Measurements from ENCODE around the gene SAP30BP. TPM values are rescaled to one million over a fixed set of nuclear protein-coding genes. Genes with fewer than 3 reads are reported as not detected.

The SAP30BP gene
- total and polyA plus RNA-seq, 2 donors (not counting 1 experiment from before 2014, with no cell fraction given) = 143 to 148 TPM

DNA sequence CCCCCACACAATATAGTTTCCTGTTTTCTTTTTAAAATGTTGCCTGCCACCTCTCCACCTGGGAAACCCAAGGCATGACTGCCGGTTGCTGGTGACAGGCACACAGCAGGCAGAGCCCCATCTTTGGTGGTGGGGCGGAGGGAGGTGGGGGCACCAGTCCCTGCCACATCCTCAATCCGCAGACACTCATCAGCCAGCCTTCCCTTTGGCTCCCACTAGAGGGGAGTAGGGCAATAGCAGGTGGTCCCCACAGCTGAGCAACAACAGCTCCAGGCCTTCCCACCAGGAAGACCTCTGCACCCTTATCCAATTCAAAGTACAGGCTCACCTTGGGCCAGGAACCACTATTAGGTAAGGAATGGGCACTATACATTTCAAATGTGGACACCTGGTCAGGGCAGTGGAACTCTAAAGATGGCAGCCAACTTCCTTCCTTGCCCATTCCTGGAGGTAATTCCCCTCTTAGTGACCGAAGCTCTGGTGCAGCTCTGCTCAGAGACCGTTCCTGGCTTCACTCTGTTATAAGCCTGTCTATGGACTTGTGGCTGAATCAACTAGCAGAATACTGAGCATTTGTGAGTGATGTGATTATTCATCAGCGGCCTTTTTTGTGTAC, 14.1 kb upstream of the SAP30BP start:
- ATAC-seq (ENCODE audit: low read depth) = peak; percentile 81
- intact Hi-C loops (cut with micrococcal nuclease) = loop anchor here (2.0 kb wide), 1 partner anchor 20 kb away; the partner anchor contains the start of gene SMIM5
- no peak overlapping the region for H3K4me3 Mint-ChIP-seq
- no peaks in the 10 kb centered on the region for H3K9me3 Mint-ChIP-seq (ENCODE audit: insufficient read depth)
- ChIA-PET CTCF (interaction anchor here (1.7 to 6.5 kb wide), 5 partner anchors 9 to 100 kb away, joined by 5 to 62 read pairs (median 7); partner anchors contain the start of gene SMIM5), POLR2A (interaction anchor here (0.6 kb wide), 1 partner anchor 93 kb away, joined by 13 read pairs; no protein-coding TSS in a partner anchor)
- peaks cover 7% of the 10 kb centered on the region for H3K4me1 Mint-ChIP-seq
- no peaks in the 10 kb centered on the region for H3K27me3 Mint-ChIP-seq
- 53% methylated on average over 3 of the region's 6 CpGs for WGBS (ENCODE audit: insufficient coverage)
- DNase-seq = peak; percentile 59
- Histone ChIP-seq H2AFZ (ENCODE audit: insufficient read depth, low read depth, low read length, poor library complexity, severe bottlenecking) (no peak overlapping the region), H4K20me1 (ENCODE audit: control insufficient read depth, insufficient read depth, low read length, poor library complexity, severe bottlenecking) (no peaks in the 10 kb centered on the region), H3K27ac (ENCODE audit: low read length in 2 of 2) (no peak overlapping the region), H3K27me3 (replicated peaks in 1 of 4; ENCODE audit: control extremely low read depth in 1 of 4, control insufficient read depth in 3 of 4, insufficient read depth in 4 of 4, low read length in 3 of 4) (no peaks in the 10 kb centered on the region), H3K36me3 (replicated peaks in 1 of 2; ENCODE audit: control extremely low read depth in 1 of 2, control insufficient read depth in 1 of 2, extremely low read depth in 1 of 2, insufficient read depth in 2 of 2, low read length in 1 of 2) (peaks cover 0 to 49% of the 10 kb centered on the region in 2 experiments), H3K4me3 (ENCODE audit: control extremely low read depth in 1 of 5, extremely low read depth in 1 of 5, insufficient read depth in 1 of 5, low read depth in 2 of 5, low read length in 4 of 5) (no peak overlapping the region), H3K4me2 (replicated peaks; ENCODE audit: low read depth, low read length, poor library complexity, severe bottlenecking) (no peak overlapping the region), H3K4me1 (ENCODE audit: control insufficient read depth in 2 of 2, insufficient read depth in 2 of 2, low read length in 2 of 2) (peaks cover 6 to 8% of the 10 kb centered on the region in 2 donors), H3K9ac (ENCODE audit: low read length) (no peak overlapping the region), H3K79me2 (ENCODE audit: control insufficient read depth, insufficient read depth, low read length) (no peaks in the 10 kb centered on the region), H3K9me3 (ENCODE audit: control extremely low read depth in 1 of 3, control insufficient read depth in 2 of 3, insufficient read depth in 1 of 3, low read length in 2 of 3) (no peaks in the 10 kb centered on the region)
- H3K27ac Mint-ChIP-seq = peak overlapping the region; percentile 20
- TF ChIP-seq, protein P1, sequence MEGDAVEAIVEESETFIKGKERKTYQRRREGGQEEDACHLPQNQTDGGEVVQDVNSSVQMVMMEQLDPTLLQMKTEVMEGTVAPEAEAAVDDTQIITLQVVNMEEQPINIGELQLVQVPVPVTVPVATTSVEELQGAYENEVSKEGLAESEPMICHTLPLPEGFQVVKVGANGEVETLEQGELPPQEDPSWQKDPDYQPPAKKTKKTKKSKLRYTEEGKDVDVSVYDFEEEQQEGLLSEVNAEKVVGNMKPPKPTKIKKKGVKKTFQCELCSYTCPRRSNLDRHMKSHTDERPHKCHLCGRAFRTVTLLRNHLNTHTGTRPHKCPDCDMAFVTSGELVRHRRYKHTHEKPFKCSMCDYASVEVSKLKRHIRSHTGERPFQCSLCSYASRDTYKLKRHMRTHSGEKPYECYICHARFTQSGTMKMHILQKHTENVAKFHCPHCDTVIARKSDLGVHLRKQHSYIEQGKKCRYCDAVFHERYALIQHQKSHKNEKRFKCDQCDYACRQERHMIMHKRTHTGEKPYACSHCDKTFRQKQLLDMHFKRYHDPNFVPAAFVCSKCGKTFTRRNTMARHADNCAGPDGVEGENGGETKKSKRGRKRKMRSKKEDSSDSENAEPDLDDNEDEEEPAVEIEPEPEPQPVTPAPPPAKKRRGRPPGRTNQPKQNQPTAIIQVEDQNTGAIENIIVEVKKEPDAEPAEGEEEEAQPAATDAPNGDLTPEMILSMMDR (IDR thresholded peaks at IDR 0.05) = peak; percentile 73
- no peak for TF ChIP-seq EZH2 (IDR thresholded peaks at IDR 0.05; ENCODE audit: borderline replicate concordance, insufficient read depth, low read depth, low read length, poor library complexity, severe bottlenecking)

DNA sequence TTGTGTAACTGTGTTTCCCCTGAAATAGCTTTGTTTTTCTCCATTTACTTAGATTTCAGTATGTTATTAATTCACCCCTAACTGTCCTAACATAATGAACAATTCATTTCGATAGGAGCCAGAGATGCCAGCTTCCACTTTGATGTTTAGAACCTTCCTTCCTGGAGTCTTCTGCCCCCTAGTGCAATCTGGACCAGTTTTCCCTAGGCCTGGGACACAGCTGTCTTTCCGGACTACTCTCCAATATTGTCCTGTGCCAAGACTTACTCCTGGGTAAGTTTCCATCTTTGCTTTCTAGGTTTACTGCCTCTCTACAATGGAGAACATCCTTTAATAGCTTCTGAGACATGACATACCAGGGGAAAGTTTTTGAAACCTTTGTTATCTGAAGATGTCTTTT, 13.0 kb upstream of the SAP30BP start:
- no peak overlapping the region for H3K9ac ChIP-seq (ENCODE audit: low read length)
- H3K4me1 ChIP-seq (ENCODE audit: control insufficient read depth in 2 of 2, insufficient read depth in 2 of 2, low read length in 2 of 2) = peaks cover 6 to 8% of the 10 kb centered on the region in 2 donors
- H3K36me3 ChIP-seq (replicated peaks in 1 of 2; ENCODE audit: control extremely low read depth in 1 of 2, control insufficient read depth in 1 of 2, extremely low read depth in 1 of 2, insufficient read depth in 2 of 2, low read length in 1 of 2) = peaks cover 0 to 42% of the 10 kb centered on the region in 2 experiments
- no peaks in the 10 kb centered on the region for H3K9me3 Mint-ChIP-seq (ENCODE audit: insufficient read depth)
- no peaks in the 10 kb centered on the region for H3K79me2 ChIP-seq (ENCODE audit: control insufficient read depth, insufficient read depth, low read length)
- ATAC-seq (ENCODE audit: low read depth) = no peak
- TF ChIP-seq, protein P1 (IDR thresholded peaks at IDR 0.05) = no peak
- no peaks in the 10 kb centered on the region for H4K20me1 ChIP-seq (ENCODE audit: control insufficient read depth, insufficient read depth, low read length, poor library complexity, severe bottlenecking)
- peaks cover 7% of the 10 kb centered on the region for H3K4me1 Mint-ChIP-seq
- H3K4me3 Mint-ChIP-seq = no peak overlapping the region
- H3K9me3 ChIP-seq (ENCODE audit: control extremely low read depth in 1 of 3, control insufficient read depth in 2 of 3, insufficient read depth in 1 of 3, low read length in 2 of 3) = no peaks in the 10 kb centered on the region
- no peak for DNase-seq
- no peak overlapping the region for H3K4me2 ChIP-seq (replicated peaks; ENCODE audit: low read depth, low read length, poor library complexity, severe bottlenecking)
- no peak overlapping the region for H3K27ac ChIP-seq (ENCODE audit: low read length in 2 of 2)
- H3K27me3 Mint-ChIP-seq = no peaks in the 10 kb centered on the region
- H3K27ac Mint-ChIP-seq = no peak overlapping the region
- 86% methylated on average over 2 of the region's 2 CpGs for WGBS (ENCODE audit: insufficient coverage)
- H3K27me3 ChIP-seq (replicated peaks in 1 of 4; ENCODE audit: control extremely low read depth in 1 of 4, control insufficient read depth in 3 of 4, insufficient read depth in 4 of 4, low read length in 3 of 4) = no peaks in the 10 kb centered on the region
- no peak overlapping the region for H3K4me3 ChIP-seq (ENCODE audit: control extremely low read depth in 1 of 5, extremely low read depth in 1 of 5, insufficient read depth in 1 of 5, low read depth in 2 of 5, low read length in 4 of 5)
- no peak overlapping the region for H2AFZ ChIP-seq (ENCODE audit: insufficient read depth, low read depth, low read length, poor library complexity, severe bottlenecking)
- intact Hi-C loops (cut with micrococcal nuclease) = no loop called here
- POLR2A ChIA-PET = no interaction called here
- CTCF ChIA-PET = interaction anchor here (0.9 to 6.5 kb wide), 9 partner anchors 10 to 176 kb away, joined by 3 to 62 read pairs (median 7); partner anchors contain the start of gene SMIM5
